Renal pelvis (tissue), 4 donors: Measurements from ENCODE around the gene BTBD19. TPM values are rescaled to one million over a fixed set of nuclear protein-coding genes. Genes with fewer than 3 reads are reported as not detected.

ENCODE experiments used
- DNase-seq: peaks from one replicate; pipeline ENCODE4 v3.0.0-alpha.2; 2013
- polyA plus RNA-seq, 3 donors: library from polyadenylated mRNA; unstranded; fragments of 120-200 nt; gene quantifications; one replicate each; pipeline ENCODE4 v1.2.1, GENCODE V29; 2013; ENCODE audit not compliant: insufficient read length in 3 of 3

The BTBD19 gene
- polyA plus RNA-seq, 3 donors: 10.5 to 22.8 (median 22.7) TPM

GRCh38 chr1:44849575-44850132 is 41.3 kb downstream of the BTBD19 start:
- no peak for DNase-seq

GRCh38 chr1:44851308-44851707 is 43.0 kb downstream of the BTBD19 start:
- no peak for DNase-seq

GRCh38 chr1:44853201-44853600 is 44.9 kb downstream of the BTBD19 start:
- no peak for DNase-seq

- DNase-seq: no peak
Measured at GRCh38 chr1:44854970-44855369, 46.6 kb downstream of the BTBD19 start.

- no peak for DNase-seq
Measured at GRCh38 chr1:44855742-44856141, 47.4 kb downstream of the BTBD19 start.

- no peak for DNase-seq
Measured at GRCh38 chr1:44857446-44857845, 49.1 kb downstream of the BTBD19 start.

GRCh38 chr1:44860331-44860730 is 52.0 kb downstream of the BTBD19 start:
- no peak for DNase-seq

GRCh38 chr1:44860891-44861425 is 52.6 kb downstream of the BTBD19 start:
- DNase-seq: no peak

GRCh38 chr1:44862829-44863401 is 54.6 kb downstream of the BTBD19 start:
- DNase-seq: no peak

Other genes starting within 250 kb of the BTBD19 start
- gene TMEM53, start 134.0 kb upstream of the BTBD19 start, polyA plus RNA-seq: 10 to 100 TPM; 13.3 to 17.0 (median 15.7) TPM
- 1 to 10 TPM; 5.0 to 9.0 (median 8.1) TPM for gene ARMH1, start 133.8 kb upstream of the BTBD19 start, polyA plus RNA-seq
- not detected for gene RNU5D-1, start 77.4 kb upstream of the BTBD19 start, polyA plus RNA-seq
- gene KIF2C, start 68.7 kb upstream of the BTBD19 start, polyA plus RNA-seq: 10 to 100 TPM; 27.0 to 30.8 (median 28.1) TPM
- 1,000 to 10,000 TPM; 1,996 to 2,548 (median 2,324) TPM for gene RPS8, start 33.0 kb upstream of the BTBD19 start, polyA plus RNA-seq
- gene BEST4, start 20.4 kb upstream of the BTBD19 start, polyA plus RNA-seq: 1 to 10 TPM; 1.1 to 1.3 (median 1.1) TPM
- gene PLK3, start 8.1 kb upstream of the BTBD19 start, polyA plus RNA-seq: 10 to 100 TPM in 1 of 3 donors, 1 to 10 TPM in 2; 6.2 to 10.1 (median 7.7) TPM
- under 1 TPM in 2 of 3 donors, not detected in 1; 0.19 to 0.42 TPM for gene DYNLT4, start 1.2 kb upstream of the BTBD19 start, polyA plus RNA-seq
- gene PTCH2, start 34.7 kb downstream of the BTBD19 start, polyA plus RNA-seq: 1 to 10 TPM; 5.4 to 7.7 (median 6.9) TPM
- gene EIF2B3, start 178.1 kb downstream of the BTBD19 start, polyA plus RNA-seq: 10 to 100 TPM; 30.3 to 35.5 (median 34.0) TPM
- 10 to 100 TPM; 33.4 to 38.1 (median 34.9) TPM for gene HECTD3, start 202.8 kb downstream of the BTBD19 start, polyA plus RNA-seq
- gene UROD, start 203.7 kb downstream of the BTBD19 start, polyA plus RNA-seq: 100 to 1,000 TPM; 107 to 111 (median 109) TPM